ENCODE data around the gene KLHL42. TPM values are rescaled to one million over a fixed set of nuclear protein-coding genes. Genes with fewer than 3 reads are reported as not detected.

The KLHL42 gene
- total RNA-seq, 2 donors from 2014 or later: 30.4 to 53.0 TPM

GRCh38 chr12:27802936-27803335 is 22.9 kb downstream of the KLHL42 start:
- H3K27me3 ChIP-seq (ENCODE audit: control insufficient read depth, insufficient read depth, low read length, poor library complexity, severe bottlenecking): no peaks in the 10 kb centered on the region
- H3K4me3 ChIP-seq (ENCODE audit: low read length): no peak overlapping the region
- H3K9ac ChIP-seq (ENCODE audit: extremely low read depth, low read length, poor library complexity, severe bottlenecking): no peak overlapping the region
- H3K4me3 Mint-ChIP-seq: no peak overlapping the region
- DNase-seq: no peak
- peaks cover 12% of the 10 kb centered on the region for H3K36me3 Mint-ChIP-seq (ENCODE audit: low read depth)
- no peaks in the 10 kb centered on the region for H3K9me3 ChIP-seq (ENCODE audit: control insufficient read depth, low read length)
- H3K27ac Mint-ChIP-seq: no peak overlapping the region
- 91 to 100% methylated on average over 2 of the region's 2 CpGs for WGBS, 2 experiments (ENCODE audit: insufficient coverage in 1 of 2, insufficient read length in 1 of 2)
- no peak overlapping the region for H3K27ac ChIP-seq (ENCODE audit: low read depth, low read length)
- no peaks in the 10 kb centered on the region for H3K4me1 ChIP-seq (ENCODE audit: control insufficient read depth, insufficient read depth, low read length)
- TF ChIP-seq, protein P1, sequence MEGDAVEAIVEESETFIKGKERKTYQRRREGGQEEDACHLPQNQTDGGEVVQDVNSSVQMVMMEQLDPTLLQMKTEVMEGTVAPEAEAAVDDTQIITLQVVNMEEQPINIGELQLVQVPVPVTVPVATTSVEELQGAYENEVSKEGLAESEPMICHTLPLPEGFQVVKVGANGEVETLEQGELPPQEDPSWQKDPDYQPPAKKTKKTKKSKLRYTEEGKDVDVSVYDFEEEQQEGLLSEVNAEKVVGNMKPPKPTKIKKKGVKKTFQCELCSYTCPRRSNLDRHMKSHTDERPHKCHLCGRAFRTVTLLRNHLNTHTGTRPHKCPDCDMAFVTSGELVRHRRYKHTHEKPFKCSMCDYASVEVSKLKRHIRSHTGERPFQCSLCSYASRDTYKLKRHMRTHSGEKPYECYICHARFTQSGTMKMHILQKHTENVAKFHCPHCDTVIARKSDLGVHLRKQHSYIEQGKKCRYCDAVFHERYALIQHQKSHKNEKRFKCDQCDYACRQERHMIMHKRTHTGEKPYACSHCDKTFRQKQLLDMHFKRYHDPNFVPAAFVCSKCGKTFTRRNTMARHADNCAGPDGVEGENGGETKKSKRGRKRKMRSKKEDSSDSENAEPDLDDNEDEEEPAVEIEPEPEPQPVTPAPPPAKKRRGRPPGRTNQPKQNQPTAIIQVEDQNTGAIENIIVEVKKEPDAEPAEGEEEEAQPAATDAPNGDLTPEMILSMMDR (conservative IDR thresholded peaks at IDR 0.05): no peak
- H3K9me3 Mint-ChIP-seq: no peaks in the 10 kb centered on the region
- H3K36me3 ChIP-seq (ENCODE audit: control insufficient read depth, insufficient read depth, low read length): peaks cover 18% of the 10 kb centered on the region
- H3K27me3 Mint-ChIP-seq (ENCODE audit: insufficient read depth): no peaks in the 10 kb centered on the region
- peaks cover 4% of the 10 kb centered on the region for H3K4me1 Mint-ChIP-seq

GRCh38 chr12:27805238-27805637 is 25.2 kb downstream of the KLHL42 start:
- no peak for DNase-seq
- Histone ChIP-seq H3K9ac (ENCODE audit: extremely low read depth, low read length, poor library complexity, severe bottlenecking) (no peak overlapping the region), H3K4me3 (ENCODE audit: low read length) (no peak overlapping the region), H3K27ac (ENCODE audit: low read depth, low read length) (no peak overlapping the region), H3K27me3 (ENCODE audit: control insufficient read depth, insufficient read depth, low read length, poor library complexity, severe bottlenecking) (no peaks in the 10 kb centered on the region), H3K36me3 (ENCODE audit: control insufficient read depth, insufficient read depth, low read length) (no peaks in the 10 kb centered on the region), H3K9me3 (ENCODE audit: control insufficient read depth, low read length) (no peaks in the 10 kb centered on the region), H3K4me1 (ENCODE audit: control insufficient read depth, insufficient read depth, low read length) (no peaks in the 10 kb centered on the region)
- Mint-ChIP-seq H3K27ac (no peak overlapping the region), H3K27me3 (ENCODE audit: insufficient read depth) (no peaks in the 10 kb centered on the region), H3K4me3 (no peak overlapping the region), H3K9me3 (no peaks in the 10 kb centered on the region), H3K36me3 (ENCODE audit: low read depth) (no peaks in the 10 kb centered on the region), H3K4me1 (peaks cover 4% of the 10 kb centered on the region)
- TF ChIP-seq, protein P1 (conservative IDR thresholded peaks at IDR 0.05): no peak
- WGBS, 2 experiments (ENCODE audit: insufficient coverage in 1 of 2, insufficient read length in 1 of 2): 73 to 94% methylated on average over 1 of the region's 1 CpG

GRCh38 chr12:27806259-27806658 is 26.2 kb downstream of the KLHL42 start:
- no peak for DNase-seq
- Histone ChIP-seq H3K9me3 (ENCODE audit: control insufficient read depth, low read length) (no peaks in the 10 kb centered on the region), H3K4me3 (ENCODE audit: low read length) (no peak overlapping the region), H3K27me3 (ENCODE audit: control insufficient read depth, insufficient read depth, low read length, poor library complexity, severe bottlenecking) (no peaks in the 10 kb centered on the region), H3K4me1 (ENCODE audit: control insufficient read depth, insufficient read depth, low read length) (no peaks in the 10 kb centered on the region), H3K9ac (ENCODE audit: extremely low read depth, low read length, poor library complexity, severe bottlenecking) (no peak overlapping the region), H3K27ac (ENCODE audit: low read depth, low read length) (no peak overlapping the region), H3K36me3 (ENCODE audit: control insufficient read depth, insufficient read depth, low read length) (no peaks in the 10 kb centered on the region)
- Mint-ChIP-seq H3K27ac (no peak overlapping the region), H3K4me3 (no peak overlapping the region), H3K27me3 (ENCODE audit: insufficient read depth) (no peaks in the 10 kb centered on the region), H3K36me3 (ENCODE audit: low read depth) (no peaks in the 10 kb centered on the region), H3K9me3 (no peaks in the 10 kb centered on the region), H3K4me1 (peaks cover 12% of the 10 kb centered on the region)
- TF ChIP-seq, protein P1 (conservative IDR thresholded peaks at IDR 0.05): no peak
- WGBS, 2 experiments (ENCODE audit: insufficient coverage in 1 of 2, insufficient read length in 1 of 2): 96% methylated on average over 4 of the region's 4 CpGs; no CpG with 5 or more reads in 1 of the 2 experiments

Measured in endodermal cell (in vitro differentiated cells).